ENCODE data around the gene GRM1. TPM values are rescaled to one million over a fixed set of nuclear protein-coding genes. Genes with fewer than 3 reads are reported as not detected.

The GRM1 gene
- total and polyA plus RNA-seq, 2 donors (not counting 1 experiment from before 2014, with no cell fraction given), result 0.17 TPM; not detected in 1

- Histone ChIP-seq H3K27ac (ENCODE audit: insufficient read depth, low read length) (no peak overlapping the region), H3K9me3 (ENCODE audit: control insufficient read depth, insufficient read depth, low read depth, low read length) (no peaks in the 10 kb centered on the region)
Measured at GRCh38 chr6:146347690-146348089, 318.8 kb downstream of the GRM1 start.

GRCh38 chr6:146351018-146351417 is 322.2 kb downstream of the GRM1 start:
- Histone ChIP-seq H3K4me3 (replicated peaks in 1 of 4; ENCODE audit: control extremely low read depth in 1 of 4, insufficient read depth in 1 of 4, low read depth in 3 of 4, low read length in 4 of 4) (no peak overlapping the region), H3K9ac (ENCODE audit: insufficient read depth, low read length) (no peak overlapping the region), H2AFZ (ENCODE audit: low read length) (no peak overlapping the region), H3K9me3 (ENCODE audit: control insufficient read depth, insufficient read depth, low read depth, low read length) (no peaks in the 10 kb centered on the region), H3K27me3 (ENCODE audit: control insufficient read depth, insufficient read depth, low read length) (no peaks in the 10 kb centered on the region), H3K36me3 (ENCODE audit: control insufficient read depth, insufficient read depth, low read length) (no peaks in the 10 kb centered on the region), H3K4me2 (ENCODE audit: extremely low read depth, insufficient read depth, low read length) (no peak overlapping the region), H3K27ac (ENCODE audit: insufficient read depth, low read length) (no peak overlapping the region), H3K79me2 (ENCODE audit: control insufficient read depth, insufficient read depth, low read length) (no peaks in the 10 kb centered on the region), H3K4me1 (ENCODE audit: control insufficient read depth, extremely low read depth, insufficient read depth, low read length) (no peaks in the 10 kb centered on the region), H4K20me1 (ENCODE audit: control insufficient read depth, extremely low read depth, insufficient read depth, low read length) (no peaks in the 10 kb centered on the region)
- TF ChIP-seq EZH2 (IDR thresholded peaks at IDR 0.05; ENCODE audit: low read length, missing control alignments), result no peak
- no peak for TF ChIP-seq CTCF (conservative IDR thresholded peaks at IDR 0.05 in 1 of 2, IDR thresholded peaks at IDR 0.05 in 1 of 2; ENCODE audit: low read depth in 1 of 2, low read length in 2 of 2)
- no peak for DNase-seq (ENCODE audit: low read depth in 2 of 2)

More at GRCh38 chr6:146347690-146348089, 318.8 kb downstream of the GRM1 start:
- Histone ChIP-seq H2AFZ (ENCODE audit: low read length) (no peak overlapping the region), H3K9ac (ENCODE audit: insufficient read depth, low read length) (no peak overlapping the region), H3K4me2 (ENCODE audit: extremely low read depth, insufficient read depth, low read length) (no peak overlapping the region), H3K79me2 (ENCODE audit: control insufficient read depth, insufficient read depth, low read length) (no peaks in the 10 kb centered on the region), H3K36me3 (ENCODE audit: control insufficient read depth, insufficient read depth, low read length) (no peaks in the 10 kb centered on the region), H3K4me1 (ENCODE audit: control insufficient read depth, extremely low read depth, insufficient read depth, low read length) (no peaks in the 10 kb centered on the region), H3K4me3 (replicated peaks in 1 of 4; ENCODE audit: control extremely low read depth in 1 of 4, insufficient read depth in 1 of 4, low read depth in 3 of 4, low read length in 4 of 4) (no peak overlapping the region), H4K20me1 (ENCODE audit: control insufficient read depth, extremely low read depth, insufficient read depth, low read length) (no peaks in the 10 kb centered on the region), H3K27me3 (ENCODE audit: control insufficient read depth, insufficient read depth, low read length) (no peaks in the 10 kb centered on the region)
- TF ChIP-seq CTCF (conservative IDR thresholded peaks at IDR 0.05 in 1 of 2, IDR thresholded peaks at IDR 0.05 in 1 of 2; ENCODE audit: low read depth in 1 of 2, low read length in 2 of 2) (no peak), EZH2 (IDR thresholded peaks at IDR 0.05; ENCODE audit: low read length, missing control alignments) (no peak)
- DNase-seq (ENCODE audit: low read depth in 2 of 2), result no peak

- Histone ChIP-seq H4K20me1 (ENCODE audit: control insufficient read depth, extremely low read depth, insufficient read depth, low read length) (no peaks in the 10 kb centered on the region), H3K4me2 (ENCODE audit: extremely low read depth, insufficient read depth, low read length) (no peak overlapping the region), H3K4me1 (ENCODE audit: control insufficient read depth, extremely low read depth, insufficient read depth, low read length) (no peaks in the 10 kb centered on the region), H3K79me2 (ENCODE audit: control insufficient read depth, insufficient read depth, low read length) (no peaks in the 10 kb centered on the region), H3K9me3 (ENCODE audit: control insufficient read depth, insufficient read depth, low read depth, low read length) (no peaks in the 10 kb centered on the region), H2AFZ (ENCODE audit: low read length) (no peak overlapping the region), H3K27ac (ENCODE audit: insufficient read depth, low read length) (no peak overlapping the region), H3K36me3 (ENCODE audit: control insufficient read depth, insufficient read depth, low read length) (no peaks in the 10 kb centered on the region), H3K27me3 (ENCODE audit: control insufficient read depth, insufficient read depth, low read length) (no peaks in the 10 kb centered on the region), H3K4me3 (replicated peaks in 1 of 4; ENCODE audit: control extremely low read depth in 1 of 4, insufficient read depth in 1 of 4, low read depth in 3 of 4, low read length in 4 of 4) (no peak overlapping the region), H3K9ac (ENCODE audit: insufficient read depth, low read length) (no peak overlapping the region)
- no peak for TF ChIP-seq EZH2 (IDR thresholded peaks at IDR 0.05; ENCODE audit: low read length, missing control alignments)
- no peak for TF ChIP-seq CTCF (conservative IDR thresholded peaks at IDR 0.05 in 1 of 2, IDR thresholded peaks at IDR 0.05 in 1 of 2; ENCODE audit: low read depth in 1 of 2, low read length in 2 of 2)
- no peak for DNase-seq (ENCODE audit: low read depth in 2 of 2)
Measured at GRCh38 chr6:146352163-146352562, 323.3 kb downstream of the GRM1 start.
